ENCODE results near the gene SF3B4. TPM values are rescaled to one million over a fixed set of nuclear protein-coding genes. Genes with fewer than 3 reads are reported as not detected.

The SF3B4 gene
- total and polyA plus RNA-seq, 2 of the 13 experiments (the other 11 are each of a cell fraction or from before 2014, with no cell fraction given), result 13.8 to 14.8 TPM

DNA sequence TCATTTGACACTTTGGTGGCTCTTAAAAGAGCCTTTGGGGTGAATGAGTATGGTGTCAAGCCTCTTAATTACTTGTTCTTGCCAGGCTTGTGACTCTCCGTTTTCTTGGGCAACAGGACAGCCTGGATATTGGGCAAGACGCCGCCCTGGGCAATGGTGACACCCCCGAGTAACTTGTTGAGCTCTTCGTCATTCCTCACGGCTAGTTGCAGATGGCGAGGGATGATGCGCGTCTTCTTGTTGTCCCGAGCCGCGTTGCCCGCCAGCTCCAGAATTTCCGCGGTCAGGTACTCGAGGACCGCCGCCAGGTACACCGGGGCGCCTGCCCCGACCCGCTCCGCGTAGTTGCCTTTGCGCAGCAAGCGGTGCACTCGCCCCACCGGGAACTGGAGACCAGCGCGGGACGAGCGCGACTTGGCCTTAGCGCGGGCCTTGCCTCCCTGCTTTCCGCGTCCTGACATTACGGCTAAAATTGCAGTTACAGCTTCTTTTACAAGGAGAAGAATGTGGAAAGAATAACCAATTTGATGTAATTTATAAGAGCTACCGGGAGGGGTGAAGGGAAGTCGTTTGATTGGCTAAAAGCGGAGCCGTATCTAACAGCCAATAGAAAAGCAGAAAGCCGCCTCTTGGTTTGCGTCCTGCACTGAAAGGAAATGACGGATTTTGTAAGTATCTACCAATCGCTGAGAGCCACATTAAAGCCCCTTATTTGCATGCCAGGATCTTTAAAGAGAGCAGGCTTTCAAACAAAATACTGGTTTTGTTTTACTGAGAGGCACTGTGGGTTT lies 40.0 kb downstream of the SF3B4 start (continued):
- peak; percentile 74; the same call in 1 of the 2 replicates for TF ChIP-seq CREM (IDR thresholded peaks at IDR 0.05)
- no peak for TF ChIP-seq CREM (CRISPR knock-in tag; IDR thresholded peaks at IDR 0.05)
- no peak for TF ChIP-seq ZBTB38 (CRISPR knock-in tag; IDR thresholded peaks at IDR 0.05)
- no peak for TF ChIP-seq ZBTB49 (CRISPR knock-in tag; IDR thresholded peaks at IDR 0.05; ENCODE audit: borderline replicate concordance)
- TF ChIP-seq CHD2 (IDR thresholded peaks at IDR 0.05; ENCODE audit: low read depth, low read length), result no peak
- peak; percentile 56; the same call in 1 of the 2 replicates for TF ChIP-seq ZNF234 (CRISPR knock-in tag; conservative IDR thresholded peaks at IDR 0.05)
- no peak for TF ChIP-seq ZNF614 (CRISPR knock-in tag; IDR thresholded peaks at IDR 0.05; ENCODE audit: borderline replicate concordance)
- TF ChIP-seq AKAP8 (CRISPR knock-in tag; IDR thresholded peaks at IDR 0.05), result no peak
- peak; percentile 97 for TF ChIP-seq SRSF4 (IDR thresholded peaks at IDR 0.05; ENCODE audit: low read depth, low read length, poor library complexity, severe bottlenecking)
- no peak for TF ChIP-seq ZNF24 (IDR thresholded peaks at IDR 0.05)
- TF ChIP-seq, protein P1, sequence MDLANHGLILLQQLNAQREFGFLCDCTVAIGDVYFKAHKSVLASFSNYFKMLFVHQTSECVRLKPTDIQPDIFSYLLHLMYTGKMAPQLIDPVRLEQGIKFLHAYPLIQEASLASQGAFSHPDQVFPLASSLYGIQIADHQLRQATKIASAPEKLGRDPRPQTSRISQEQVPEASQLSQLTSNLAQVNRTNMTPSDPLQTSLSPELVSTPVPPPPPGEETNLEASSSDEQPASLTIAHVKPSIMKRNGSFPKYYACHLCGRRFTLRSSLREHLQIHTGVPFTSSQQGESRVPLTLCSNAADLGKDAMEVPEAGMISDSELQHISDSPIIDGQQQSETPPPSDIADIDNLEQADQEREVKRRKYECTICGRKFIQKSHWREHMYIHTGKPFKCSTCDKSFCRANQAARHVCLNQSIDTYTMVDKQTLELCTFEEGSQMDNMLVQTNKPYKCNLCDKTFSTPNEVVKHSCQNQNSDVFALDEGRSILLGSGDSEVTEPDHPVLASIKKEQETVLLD (CRISPR knock-in tag; IDR thresholded peaks at IDR 0.05; ENCODE audit: low read depth), result peak; percentile 44; the same call in 1 of the 2 replicates
- no peak for TF ChIP-seq PRDM15 (CRISPR knock-in tag; IDR thresholded peaks at IDR 0.05)
- no peak; the same call in 2 of the 3 replicates for TF ChIP-seq MXI1 (IDR thresholded peaks at IDR 0.05; ENCODE audit: borderline replicate concordance, low read depth, low read length)
- TF ChIP-seq, protein P2, sequence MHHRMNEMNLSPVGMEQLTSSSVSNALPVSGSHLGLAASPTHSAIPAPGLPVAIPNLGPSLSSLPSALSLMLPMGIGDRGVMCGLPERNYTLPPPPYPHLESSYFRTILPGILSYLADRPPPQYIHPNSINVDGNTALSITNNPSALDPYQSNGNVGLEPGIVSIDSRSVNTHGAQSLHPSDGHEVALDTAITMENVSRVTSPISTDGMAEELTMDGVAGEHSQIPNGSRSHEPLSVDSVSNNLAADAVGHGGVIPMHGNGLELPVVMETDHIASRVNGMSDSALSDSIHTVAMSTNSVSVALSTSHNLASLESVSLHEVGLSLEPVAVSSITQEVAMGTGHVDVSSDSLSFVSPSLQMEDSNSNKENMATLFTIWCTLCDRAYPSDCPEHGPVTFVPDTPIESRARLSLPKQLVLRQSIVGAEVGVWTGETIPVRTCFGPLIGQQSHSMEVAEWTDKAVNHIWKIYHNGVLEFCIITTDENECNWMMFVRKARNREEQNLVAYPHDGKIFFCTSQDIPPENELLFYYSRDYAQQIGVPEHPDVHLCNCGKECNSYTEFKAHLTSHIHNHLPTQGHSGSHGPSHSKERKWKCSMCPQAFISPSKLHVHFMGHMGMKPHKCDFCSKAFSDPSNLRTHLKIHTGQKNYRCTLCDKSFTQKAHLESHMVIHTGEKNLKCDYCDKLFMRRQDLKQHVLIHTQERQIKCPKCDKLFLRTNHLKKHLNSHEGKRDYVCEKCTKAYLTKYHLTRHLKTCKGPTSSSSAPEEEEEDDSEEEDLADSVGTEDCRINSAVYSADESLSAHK (CRISPR knock-in tag; IDR thresholded peaks at IDR 0.05; ENCODE audit: borderline replicate concordance), result no peak
- TF ChIP-seq ZNF33B (CRISPR knock-in tag; IDR thresholded peaks at IDR 0.05), result peak; percentile 87; the same call in 1 of the 2 replicates
- TF ChIP-seq ARNT (IDR thresholded peaks at IDR 0.05), result no peak
- no peak for TF ChIP-seq ATRX (CRISPR knock-in tag; IDR thresholded peaks at IDR 0.05; ENCODE audit: borderline replicate concordance)
- TF ChIP-seq TCF7 (IDR thresholded peaks at IDR 0.05; ENCODE audit: low read depth), result no peak

Data from HepG2 (cell line).